NCI-H510A treated with DMSO at 0.1 percent for 48 hours (cell line): Measurements from ENCODE around the gene TP53I11.

Source experiments
- DNase-seq: peaks from one replicate; lab custom pipeline; 2025; lab: John Stamatoyannopoulos, UW

TP53I11 gene

DNA sequence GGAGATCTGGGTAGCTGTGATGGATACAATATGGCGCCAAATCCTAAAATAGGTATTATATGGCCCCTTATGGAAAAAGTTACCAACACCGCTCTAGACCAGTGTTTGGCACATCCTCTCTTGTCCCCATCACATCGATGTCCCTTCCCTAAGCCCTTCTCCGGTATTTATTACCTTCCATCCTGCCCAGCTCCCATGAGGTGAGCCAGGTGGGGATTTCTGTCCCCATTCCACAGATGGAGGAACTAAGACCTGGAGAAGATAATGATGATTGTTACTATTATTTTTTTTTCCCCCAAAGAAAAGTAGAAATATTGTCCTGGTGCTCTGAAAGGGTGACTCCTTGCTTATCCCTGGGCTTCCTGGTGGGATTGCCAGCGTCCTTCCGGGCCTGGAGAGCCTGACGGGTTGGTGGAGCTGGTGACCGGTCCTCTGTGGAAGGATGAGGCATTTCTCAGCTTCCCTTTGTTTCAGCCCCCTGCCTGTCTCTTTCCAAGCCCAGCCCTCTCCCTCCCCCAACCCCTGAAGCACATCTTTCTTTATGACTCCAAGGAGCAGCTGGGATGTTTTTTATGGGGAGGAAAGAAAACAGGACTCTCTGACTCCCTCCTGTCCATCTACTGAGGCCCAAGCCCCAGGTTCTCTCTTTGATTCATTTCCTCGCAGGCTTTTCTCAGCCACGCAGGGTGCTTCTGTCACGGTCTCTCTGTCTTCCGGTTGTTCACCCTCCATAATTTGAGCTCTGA is 65.4 kb downstream of the TP53I11 start:
- no peak for DNase-seq

DNA sequence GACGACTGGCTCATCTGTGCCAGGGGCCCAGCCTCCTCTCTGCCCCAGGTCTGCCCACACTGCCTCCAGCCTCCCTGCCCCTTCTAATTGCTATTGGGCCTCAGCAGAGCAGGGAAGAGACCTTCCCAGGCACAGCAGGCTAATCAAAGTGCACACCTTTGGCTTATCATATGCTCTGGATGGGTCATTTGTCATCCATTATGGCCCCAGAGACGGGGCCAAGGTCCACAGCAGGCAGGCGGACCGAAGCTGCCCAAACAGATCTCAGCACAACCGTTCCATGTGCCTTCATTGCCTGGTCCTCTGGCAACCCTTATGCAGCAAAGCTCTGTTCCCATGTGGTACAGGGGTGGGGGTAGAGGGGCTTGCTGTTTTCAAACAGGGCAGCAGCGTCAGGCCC is 66.6 kb downstream of the TP53I11 start:
- no peak for DNase-seq

DNA sequence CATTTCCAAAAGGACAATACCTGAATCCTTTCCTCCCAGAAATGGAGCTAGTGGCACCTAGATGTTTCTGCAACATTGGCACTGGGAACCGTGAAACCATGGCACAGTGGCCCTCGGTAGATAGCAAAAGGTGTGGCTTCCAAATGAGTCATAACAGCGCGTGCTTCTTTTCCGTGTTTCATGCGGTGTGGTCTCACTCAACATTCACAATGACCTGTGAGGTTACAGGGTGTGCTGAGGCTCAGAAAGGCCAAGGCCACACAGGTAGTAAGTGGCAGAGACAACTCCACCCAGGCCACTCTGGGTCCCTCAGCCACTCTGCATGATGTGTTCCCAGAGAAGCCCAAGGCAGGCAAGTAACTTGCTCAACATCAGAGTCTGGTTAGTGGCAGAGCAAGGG is 67.4 kb downstream of the TP53I11 start:
- no peak for DNase-seq
